GM21723 (cell line): ENCODE results near the gene FBXL13.

Experiments
- ATAC-seq: cut with Tn5 transposase; IDR thresholded peaks from one replicate; pipeline ENCODE4 v1.9.1; 2021; ENCODE audit warnings: mild to moderate bottlenecking, moderate library complexity; ENCODE audit not compliant: unreplicated experiment

Gene FBXL13

DNA sequence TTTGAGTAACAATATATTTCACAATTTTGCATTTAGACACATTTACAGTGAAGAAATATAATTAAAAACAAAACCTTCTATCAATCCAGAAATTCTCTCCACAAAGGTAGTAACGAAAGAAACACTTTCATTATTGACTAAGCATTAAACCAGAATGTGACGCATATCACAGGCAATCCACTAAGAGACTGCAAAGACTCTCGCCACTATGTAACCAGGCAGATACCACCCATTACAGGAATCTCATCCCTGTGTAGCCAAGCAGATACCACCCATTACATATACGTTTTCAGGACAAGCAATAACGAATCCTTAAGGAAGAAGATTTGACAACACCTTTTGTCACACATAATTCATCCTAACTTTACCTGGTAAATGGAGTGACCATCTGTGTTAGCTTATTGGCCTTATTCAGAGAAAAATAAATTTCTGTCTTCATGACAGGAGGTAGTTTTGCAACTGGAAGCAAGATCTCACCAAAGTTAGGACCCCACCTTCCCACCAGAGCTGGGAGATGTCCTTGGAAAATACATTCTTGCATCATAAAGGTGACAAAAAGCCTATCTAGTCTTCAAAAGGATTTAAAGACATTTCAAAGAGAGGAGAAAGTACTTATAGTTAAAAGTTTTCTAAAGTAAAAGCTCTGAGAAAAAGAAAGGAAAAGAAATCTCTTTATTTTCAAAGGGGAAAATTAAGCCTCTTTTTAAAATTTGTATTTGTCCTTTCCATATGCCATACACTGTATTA is 131.0 kb downstream of the FBXL13 start:
- ATAC-seq: no peak

GRCh38 chr7:102942868-102943267 is 131.7 kb downstream of the FBXL13 start:
- no peak for ATAC-seq

- ATAC-seq: no peak
Measured at GRCh38 chr7:102942181-102942866, 132.3 kb downstream of the FBXL13 start.

DNA sequence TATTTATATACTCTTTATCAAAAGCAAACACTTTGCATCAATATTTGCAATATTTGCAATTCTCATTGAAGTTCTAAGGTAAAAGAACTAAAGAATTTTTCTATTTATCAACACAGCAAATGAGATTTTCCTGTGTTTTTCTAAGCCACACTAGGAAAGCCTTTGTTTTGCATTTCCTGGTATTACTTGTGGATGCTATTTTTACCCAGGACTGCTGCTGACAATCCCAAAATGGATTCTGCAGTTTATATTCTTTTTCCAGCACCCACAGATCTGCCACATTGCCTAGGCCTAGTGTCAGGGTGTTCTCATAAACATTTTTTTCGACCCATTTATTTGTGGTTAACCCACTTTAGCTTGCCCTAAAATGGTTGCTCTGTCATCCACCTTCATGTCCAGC is 135.9 kb downstream of the FBXL13 start:
- no peak for ATAC-seq

DNA sequence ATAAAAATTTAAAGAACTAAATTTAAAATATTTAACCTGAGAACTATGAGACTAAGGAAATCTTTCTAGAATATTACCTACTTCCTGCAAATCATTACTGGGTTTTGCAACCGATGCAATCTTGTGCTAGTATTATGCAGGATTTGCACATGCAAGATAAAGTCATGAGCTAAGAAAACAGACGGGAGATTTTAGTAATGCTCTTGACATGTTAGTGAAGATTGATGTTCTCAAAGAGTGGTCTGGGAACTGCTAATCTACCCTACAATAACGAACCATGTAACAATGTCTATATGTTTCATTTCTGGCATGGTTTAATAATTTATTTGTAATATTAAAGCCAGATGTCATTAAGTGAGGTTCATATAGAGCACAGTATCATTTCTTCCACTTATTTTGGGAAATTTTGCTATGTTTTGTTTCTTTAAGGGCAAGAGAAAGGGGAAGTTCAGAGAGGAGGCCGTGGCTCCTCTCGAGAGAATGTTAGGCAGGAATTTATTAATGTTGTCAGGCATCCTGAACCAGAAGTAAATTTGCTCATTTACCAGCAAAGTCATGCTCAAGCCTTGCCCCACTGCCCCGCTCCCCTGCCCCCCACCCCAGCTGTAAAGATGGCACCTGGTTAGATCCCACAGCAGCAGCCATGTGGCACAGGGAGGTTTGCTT is 139.0 kb downstream of the FBXL13 start:
- no peak for ATAC-seq

DNA sequence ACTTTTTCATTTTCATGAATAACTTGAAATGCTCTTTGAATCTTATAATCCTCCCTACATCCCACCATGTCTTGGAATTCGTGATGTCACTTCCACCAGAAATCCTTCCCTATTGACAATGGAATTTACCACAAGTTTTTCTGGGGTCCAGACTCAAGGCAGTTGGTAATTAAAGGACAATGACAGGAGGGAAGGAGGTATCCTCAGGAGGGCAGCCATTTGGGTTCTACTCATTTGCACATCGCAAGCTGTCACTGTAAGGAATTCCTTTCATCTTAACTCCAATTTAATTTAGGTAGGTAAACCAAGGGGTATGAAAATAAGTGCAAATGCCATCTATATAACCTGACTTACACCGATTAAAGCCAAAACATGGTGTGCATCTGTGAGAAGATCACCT is 139.9 kb downstream of the FBXL13 start:
- ATAC-seq: no peak

DNA sequence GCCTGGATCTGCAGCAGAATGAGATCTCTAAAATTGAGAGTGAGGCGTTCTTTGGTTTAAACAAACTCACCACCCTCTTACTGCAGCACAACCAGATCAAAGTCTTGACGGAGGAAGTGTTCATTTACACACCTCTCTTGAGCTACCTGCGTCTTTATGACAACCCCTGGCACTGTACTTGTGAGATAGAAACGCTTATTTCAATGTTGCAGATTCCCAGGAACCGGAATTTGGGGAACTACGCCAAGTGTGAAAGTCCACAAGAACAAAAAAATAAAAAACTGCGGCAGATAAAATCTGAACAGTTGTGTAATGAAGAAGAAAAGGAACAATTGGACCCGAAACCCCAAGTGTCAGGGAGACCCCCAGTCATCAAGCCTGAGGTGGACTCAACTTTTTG is 140.4 kb downstream of the FBXL13 start:
- ATAC-seq: no peak

DNA sequence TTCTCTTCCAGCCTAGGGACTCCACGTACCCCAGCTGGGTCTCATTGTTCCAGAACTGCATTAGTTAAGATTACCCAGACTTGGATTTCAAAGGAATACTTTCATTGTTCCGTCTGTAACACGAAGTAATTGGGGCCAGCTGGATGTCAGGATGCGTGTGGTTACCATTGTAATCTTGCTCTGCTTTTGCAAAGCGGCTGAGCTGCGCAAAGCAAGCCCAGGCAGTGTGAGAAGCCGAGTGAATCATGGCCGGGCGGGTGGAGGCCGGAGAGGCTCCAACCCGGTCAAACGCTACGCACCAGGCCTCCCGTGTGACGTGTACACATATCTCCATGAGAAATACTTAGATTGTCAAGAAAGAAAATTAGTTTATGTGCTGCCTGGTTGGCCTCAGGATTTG is 140.8 kb downstream of the FBXL13 start:
- no peak for ATAC-seq

DNA sequence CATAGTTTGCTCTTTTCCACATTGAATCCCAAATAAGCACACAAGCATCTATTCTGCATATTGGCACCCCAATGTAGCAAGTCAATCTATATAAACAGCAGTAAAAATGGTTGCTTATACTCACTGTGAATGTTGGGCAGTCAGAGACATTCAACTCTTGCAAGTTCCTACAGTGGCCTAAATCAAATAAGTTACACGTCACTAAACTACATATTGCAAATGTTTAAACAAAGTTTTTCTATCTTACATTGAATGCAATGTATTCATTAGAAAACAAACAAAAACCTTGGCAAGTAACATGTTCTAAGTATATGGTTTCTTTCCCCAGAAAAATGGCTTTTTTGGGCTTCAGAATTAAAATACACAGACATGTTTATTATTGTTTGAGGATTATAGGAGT is 142.8 kb downstream of the FBXL13 start:
- ATAC-seq: no peak

GRCh38 chr7:102927312-102927933 is 147.2 kb downstream of the FBXL13 start:
- no peak for ATAC-seq

GRCh38 chr7:102926783-102927140 is 147.8 kb downstream of the FBXL13 start:
- ATAC-seq: no peak

- ATAC-seq: no peak
Measured at GRCh38 chr7:102925976-102926782, 148.4 kb downstream of the FBXL13 start.

GRCh38 chr7:102918845-102919244 is 155.8 kb downstream of the FBXL13 start:
- no peak for ATAC-seq

DNA sequence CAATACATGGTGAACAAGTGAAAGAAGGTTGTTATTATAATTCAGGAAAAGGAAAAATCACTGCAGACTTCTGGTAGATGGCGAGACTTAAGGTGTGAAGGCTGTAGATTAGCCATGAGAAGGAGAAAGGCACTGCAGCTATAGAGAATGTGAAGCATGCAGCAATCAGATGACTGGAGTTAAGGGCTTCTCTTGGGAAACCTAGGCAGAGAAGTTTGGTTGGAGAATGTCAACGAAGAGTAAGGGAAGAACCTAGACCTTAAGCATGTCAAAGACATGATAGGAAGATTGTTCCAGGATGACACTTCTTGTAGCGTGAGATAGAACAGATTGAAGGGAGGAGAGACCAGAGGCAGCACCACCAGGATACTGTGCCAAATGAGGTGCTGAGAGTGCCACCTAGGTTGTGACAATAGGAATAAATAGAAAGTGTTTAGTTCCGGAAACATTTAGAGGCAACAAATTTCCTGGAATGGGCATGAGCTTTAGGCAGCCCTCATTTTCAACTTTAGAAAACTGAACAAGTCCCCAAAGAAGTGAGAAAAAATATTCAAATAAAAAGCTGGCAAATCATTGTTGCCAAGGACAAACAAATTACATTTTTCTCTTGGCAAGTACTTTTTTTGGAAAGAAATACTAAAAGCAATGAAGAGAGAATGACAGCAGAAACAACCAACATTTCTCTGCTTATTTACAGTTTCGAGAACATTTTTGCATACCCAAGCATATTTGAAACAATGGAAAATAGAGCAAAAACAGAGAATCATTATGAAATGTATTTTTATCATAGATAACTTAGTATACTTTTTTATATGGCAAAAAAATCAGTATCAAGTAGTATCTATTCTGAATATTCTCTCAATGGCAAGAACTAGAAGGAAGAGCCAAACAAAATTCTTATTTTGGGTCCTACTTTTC is 156.9 kb downstream of the FBXL13 start:
- no peak for ATAC-seq

DNA sequence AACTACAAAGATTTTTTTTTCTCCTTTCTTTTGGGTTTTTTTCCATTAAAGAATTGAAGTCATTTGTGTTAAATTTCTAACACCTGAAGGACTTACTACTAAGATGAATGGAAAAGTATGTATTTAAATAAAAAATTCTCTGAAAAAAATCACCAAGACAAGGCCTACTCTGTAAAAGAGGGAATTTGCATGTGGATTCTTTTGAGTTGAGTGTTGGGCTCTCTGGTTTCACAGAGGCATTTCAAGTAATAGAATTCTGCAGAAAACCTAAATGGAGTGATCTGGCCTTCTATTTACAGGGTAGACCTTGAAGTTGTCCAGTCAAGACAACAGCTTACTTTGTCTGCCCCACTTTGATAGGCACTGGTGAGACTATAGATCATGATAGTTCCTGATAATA is 157.7 kb downstream of the FBXL13 start:
- ATAC-seq: no peak

DNA sequence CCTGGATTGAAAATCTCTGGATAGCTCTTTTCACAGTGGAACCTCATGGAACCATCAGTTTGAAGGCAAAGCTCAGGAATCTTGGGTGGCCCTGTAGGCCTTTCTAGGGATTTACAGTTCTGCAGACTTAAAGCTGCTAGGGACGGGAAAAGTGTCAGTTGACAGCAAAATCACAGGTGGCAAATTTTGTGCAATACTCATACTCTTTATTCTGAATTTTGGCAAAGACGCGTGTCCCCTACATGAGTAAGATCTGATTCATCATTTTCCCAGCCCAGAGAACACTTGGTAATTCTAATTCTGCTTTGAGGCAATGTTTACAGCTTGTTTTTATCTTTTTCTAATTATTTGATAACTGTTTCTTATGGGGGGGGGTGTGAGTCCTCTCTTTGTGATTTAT is 158.2 kb downstream of the FBXL13 start:
- ATAC-seq: no peak

GRCh38 chr7:102914585-102914984 is 160.0 kb downstream of the FBXL13 start:
- ATAC-seq: no peak

DNA sequence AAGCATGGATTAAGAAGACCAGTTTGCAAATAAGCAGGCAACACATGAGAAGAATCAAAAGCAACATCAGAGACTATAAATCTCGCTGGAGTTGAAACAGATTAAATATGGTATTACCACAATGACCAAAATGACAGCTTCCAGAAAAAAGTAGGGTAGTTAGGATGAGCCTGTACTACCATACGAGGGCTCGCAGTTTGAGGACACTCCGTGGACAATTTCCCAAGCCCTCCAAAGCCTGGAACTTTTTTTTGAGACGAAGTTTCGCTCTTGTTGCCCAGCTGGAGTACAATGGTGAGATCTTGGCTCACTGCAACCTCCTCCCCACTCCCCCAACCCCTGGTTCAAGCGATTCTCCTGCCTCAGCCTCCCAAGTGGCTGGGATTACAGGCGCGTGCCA is 160.8 kb downstream of the FBXL13 start:
- no peak for ATAC-seq

DNA sequence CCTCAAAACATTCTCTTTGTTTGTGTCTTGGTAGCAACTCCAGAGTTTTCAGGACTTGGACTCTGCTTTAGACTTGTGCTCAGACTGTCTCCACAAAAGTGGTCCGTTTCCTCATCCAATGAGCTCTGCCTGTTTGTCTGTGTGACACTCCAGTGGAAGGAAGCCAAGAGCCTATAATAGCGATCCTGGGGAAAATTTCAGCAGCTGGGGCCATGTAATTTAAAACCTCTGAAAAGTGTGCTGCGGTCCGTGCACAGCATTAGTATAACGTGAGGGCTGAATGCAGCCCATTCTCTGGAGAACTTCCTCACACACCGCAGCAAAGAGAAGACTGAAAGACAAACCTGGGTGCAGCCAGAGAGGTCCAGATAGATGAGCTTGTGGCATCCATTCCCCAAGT is 161.9 kb downstream of the FBXL13 start, which contains the start of gene LRRC17:
TSS of gene LRRC17 (plus strand) at position 259 of the 400 bp plus-strand sequence. CDS start 20,914 bp downstream, outside the sequence.
- no peak for ATAC-seq

- no peak for ATAC-seq
Measured at GRCh38 chr7:102908676-102909075, 165.9 kb downstream of the FBXL13 start.
